22Rv1 (cell line): ENCODE measurements around the gene C11orf91.

Experiments
- H3K27ac ChIP-seq: fragments of 450-650 bp; 2 replicates; pipeline ENCODE4 v1.5.1; 2017
- CTCF ChIP-seq: fragments of 450-650 bp; IDR thresholded peaks from 2 replicates; pipeline ENCODE4 v1.5.1; 2017; ENCODE audit warnings: mild to moderate bottlenecking
- ZFX ChIP-seq: fragments of 450-650 bp; IDR thresholded peaks from 2 replicates; pipeline ENCODE4 v1.6.1; 2017; ENCODE audit warnings: antibody characterized with exemption, borderline replicate concordance

Gene C11orf91

GRCh38 chr11:33657757-33658156 lies 42.9 kb downstream of the C11orf91 start:
- no peak for TF ChIP-seq ZFX
- H3K27ac ChIP-seq, result no peak overlapping the region

- no peak for TF ChIP-seq ZFX
- no peak for TF ChIP-seq CTCF
These were observed 43.9 kb downstream of the C11orf91 start for GRCh38 chr11:33656768-33657167.

GRCh38 chr11:33655842-33656600 lies 44.6 kb downstream of the C11orf91 start:
- TF ChIP-seq CTCF (no peak), ZFX (no peak)
- H3K27ac ChIP-seq, result no peak overlapping the region

More at GRCh38 chr11:33656768-33657167, 43.9 kb downstream of the C11orf91 start:
- H3K27ac ChIP-seq, result no peak overlapping the region

GRCh38 chr11:33654594-33654993 lies 46.0 kb downstream of the C11orf91 start:
- no peak for TF ChIP-seq ZFX
- TF ChIP-seq CTCF, result no peak
- no peak overlapping the region for H3K27ac ChIP-seq

- no peak for TF ChIP-seq CTCF
- TF ChIP-seq ZFX, result no peak
- no peak overlapping the region for H3K27ac ChIP-seq
These were observed 47.7 kb downstream of the C11orf91 start for GRCh38 chr11:33652930-33653329.

- H3K27ac ChIP-seq, result no peak overlapping the region
- TF ChIP-seq CTCF (no peak), ZFX (no peak)
These were observed 48.2 kb downstream of the C11orf91 start for GRCh38 chr11:33652431-33652830.

GRCh38 chr11:33651990-33652389 lies 48.6 kb downstream of the C11orf91 start:
- TF ChIP-seq ZFX, result no peak
- TF ChIP-seq CTCF, result no peak
- no peak overlapping the region for H3K27ac ChIP-seq

GRCh38 chr11:33651555-33651954 lies 49.1 kb downstream of the C11orf91 start:
- H3K27ac ChIP-seq, result no peak overlapping the region
- TF ChIP-seq CTCF (no peak), ZFX (no peak)
